Astrocyte of the spinal cord (primary cell): ENCODE results near the gene NFATC1.

Source experiments
- DNase-seq: peaks from one replicate; pipeline ENCODE4 v3.0.0; 2011; ENCODE audit warnings: low read depth, low spot score
- H3K4me3 ChIP-seq: 2 replicates; pipeline ENCODE4 v1.5.1; 2011; ENCODE audit warnings: low read depth, mild to moderate bottlenecking, low read length, moderate library complexity
- CTCF ChIP-seq: IDR thresholded peaks from 2 replicates; pipeline ENCODE4 v1.5.1; 2012; ENCODE audit warnings: low read depth, mild to moderate bottlenecking, low read length, inconsistent platforms
- in situ Hi-C: cut with HindIII; loops from 2 replicates; pipeline ENCODE4 v1.10.0; 2017; ENCODE audit warnings: low sequenced_read_pairs

NFATC1 gene

GRCh38 chr18:79410171-79410641 lies 14.5 kb downstream of the NFATC1 start:
- DNase-seq = no peak
- in situ Hi-C loops = no loop called here

GRCh38 chr18:79410731-79411613 lies 15.2 kb downstream of the NFATC1 start:
- in situ Hi-C loops = no loop called here
- no peak for DNase-seq
- TF ChIP-seq CTCF = no peak
- no peak overlapping the region for H3K4me3 ChIP-seq

More at GRCh38 chr18:79410171-79410641, 14.5 kb downstream of the NFATC1 start:
- H3K4me3 ChIP-seq = no peak overlapping the region
- no peak for TF ChIP-seq CTCF

- TF ChIP-seq CTCF = no peak
- in situ Hi-C loops = no loop called here
- H3K4me3 ChIP-seq = no peak overlapping the region
- no peak for DNase-seq
These were observed 16.1 kb downstream of the NFATC1 start for GRCh38 chr18:79411614-79412526.

- H3K4me3 ChIP-seq = no peak overlapping the region
- TF ChIP-seq CTCF = no peak
- DNase-seq = no peak
- in situ Hi-C loops = no loop called here
These were observed 17.3 kb downstream of the NFATC1 start for GRCh38 chr18:79413025-79413424.

- in situ Hi-C loops = no loop called here
- no peak overlapping the region for H3K4me3 ChIP-seq
- DNase-seq = no peak
- TF ChIP-seq CTCF = no peak
These were observed 17.7 kb downstream of the NFATC1 start for GRCh38 chr18:79413426-79413825.

- no peak for TF ChIP-seq CTCF
- in situ Hi-C loops = no loop called here
- H3K4me3 ChIP-seq = no peak overlapping the region
- no peak for DNase-seq
These were observed 18.2 kb downstream of the NFATC1 start for GRCh38 chr18:79413901-79414300.
